ENCODE data around the gene RET.

RET gene

GRCh38 chr10:43128331-43128730 lies 51.5 kb downstream of the RET start:
- TF ChIP-seq MYC (IDR thresholded peaks at IDR 0.05; ENCODE audit: low read depth, low read length), result no peak
- TF ChIP-seq MAX (IDR thresholded peaks at IDR 0.05; ENCODE audit: low read depth, low read length), result no peak
- no peak for TF ChIP-seq POLR2A (IDR thresholded peaks at IDR 0.05; ENCODE audit: extremely low read depth, insufficient read length)
- no peak for TF ChIP-seq CTCF (IDR thresholded peaks at IDR 0.05; ENCODE audit: low read depth, low read length)
- no peak overlapping the region for H3K4me3 ChIP-seq (ENCODE audit: low read depth, low read length)
- DNase-seq (ENCODE audit: low read depth), result no peak

- TF ChIP-seq MAX (IDR thresholded peaks at IDR 0.05; ENCODE audit: low read depth, low read length) (no peak), MYC (IDR thresholded peaks at IDR 0.05; ENCODE audit: low read depth, low read length) (0 out of 2 replicates have a peak, but pooled peaks have one; percentile 14), POLR2A (IDR thresholded peaks at IDR 0.05; ENCODE audit: extremely low read depth, insufficient read length) (no peak), CTCF (IDR thresholded peaks at IDR 0.05; ENCODE audit: low read depth, low read length) (peak; percentile 4)
- H3K4me3 ChIP-seq (ENCODE audit: low read depth, low read length), result no peak overlapping the region
- peak; percentile 94 for DNase-seq (ENCODE audit: low read depth)
Measured at GRCh38 chr10:43128958-43129706, 52.3 kb downstream of the RET start.

- no peak for DNase-seq (ENCODE audit: low read depth)
Measured at GRCh38 chr10:43130770-43131171, 53.9 kb downstream of the RET start.

GRCh38 chr10:43131256-43131655 lies 54.4 kb downstream of the RET start:
- DNase-seq (ENCODE audit: low read depth), result no peak
- no peak for TF ChIP-seq CTCF (IDR thresholded peaks at IDR 0.05; ENCODE audit: low read depth, low read length)
- no peak for TF ChIP-seq POLR2A (IDR thresholded peaks at IDR 0.05; ENCODE audit: extremely low read depth, insufficient read length)
- H3K4me3 ChIP-seq (ENCODE audit: low read depth, low read length), result no peak overlapping the region

More at GRCh38 chr10:43130770-43131171, 53.9 kb downstream of the RET start:
- TF ChIP-seq MAX (IDR thresholded peaks at IDR 0.05; ENCODE audit: low read depth, low read length), result no peak
- no peak for TF ChIP-seq MYC (IDR thresholded peaks at IDR 0.05; ENCODE audit: low read depth, low read length)
- TF ChIP-seq CTCF (IDR thresholded peaks at IDR 0.05; ENCODE audit: low read depth, low read length), result no peak
- no peak for TF ChIP-seq POLR2A (IDR thresholded peaks at IDR 0.05; ENCODE audit: extremely low read depth, insufficient read length)
- no peak overlapping the region for H3K4me3 ChIP-seq (ENCODE audit: low read depth, low read length)

GRCh38 chr10:43131906-43132305 lies 55.0 kb downstream of the RET start:
- DNase-seq (ENCODE audit: low read depth), result no peak
- TF ChIP-seq MYC (IDR thresholded peaks at IDR 0.05; ENCODE audit: low read depth, low read length) (no peak), MAX (IDR thresholded peaks at IDR 0.05; ENCODE audit: low read depth, low read length) (no peak), POLR2A (IDR thresholded peaks at IDR 0.05; ENCODE audit: extremely low read depth, insufficient read length) (no peak), CTCF (IDR thresholded peaks at IDR 0.05; ENCODE audit: low read depth, low read length) (no peak)
- H3K4me3 ChIP-seq (ENCODE audit: low read depth, low read length), result no peak overlapping the region

All from NB4 (cell line).